ENCODE results near the gene CELF4.
A peak's percentile ranks its signal among the peaks of the same experiment; 100 is the strongest.

CELF4 gene

GRCh38 chr18:37440206-37440605, 125.4 kb downstream of the CELF4 start:
- no peak for DNase-seq (ENCODE audit: low spot score)

- DNase-seq (ENCODE audit: low spot score), result no peak
These were observed 127.0 kb downstream of the CELF4 start for GRCh38 chr18:37438417-37439180.

GRCh38 chr18:37435996-37436395, 129.6 kb downstream of the CELF4 start:
- no peak for DNase-seq (ENCODE audit: low spot score)

GRCh38 chr18:37435150-37435867, 130.3 kb downstream of the CELF4 start:
- DNase-seq (ENCODE audit: low spot score), result no peak

- no peak for DNase-seq (ENCODE audit: low spot score)
These were observed 131.3 kb downstream of the CELF4 start for GRCh38 chr18:37434161-37434860.

GRCh38 chr18:37432436-37433195, 133.0 kb downstream of the CELF4 start:
- DNase-seq (ENCODE audit: low spot score), result no peak

GRCh38 chr18:37430357-37431076, 135.1 kb downstream of the CELF4 start:
- no peak for DNase-seq (ENCODE audit: low spot score)

- no peak for DNase-seq (ENCODE audit: low spot score)
These were observed 135.8 kb downstream of the CELF4 start for GRCh38 chr18:37429791-37430190.

GRCh38 chr18:37428288-37428974, 137.2 kb downstream of the CELF4 start:
- no peak for DNase-seq (ENCODE audit: low spot score)

- no peak for DNase-seq (ENCODE audit: low spot score)
These were observed 139.0 kb downstream of the CELF4 start for GRCh38 chr18:37426586-37426985.

GRCh38 chr18:37425222-37425621, 140.4 kb downstream of the CELF4 start:
- DNase-seq (ENCODE audit: low spot score), result no peak

- DNase-seq (ENCODE audit: low spot score), result no peak
These were observed 141.1 kb downstream of the CELF4 start for GRCh38 chr18:37424507-37424906.

GRCh38 chr18:37422596-37422995, 143.0 kb downstream of the CELF4 start:
- DNase-seq (ENCODE audit: low spot score), result no peak

GRCh38 chr18:37422116-37422515, 143.5 kb downstream of the CELF4 start:
- DNase-seq (ENCODE audit: low spot score), result no peak

- no peak for DNase-seq (ENCODE audit: low spot score)
These were observed 144.1 kb downstream of the CELF4 start for GRCh38 chr18:37421341-37422077.

- DNase-seq (ENCODE audit: low spot score), result no peak
These were observed 145.2 kb downstream of the CELF4 start for GRCh38 chr18:37420315-37420880.

GRCh38 chr18:37419866-37420265, 145.7 kb downstream of the CELF4 start:
- no peak for DNase-seq (ENCODE audit: low spot score)

GRCh38 chr18:37419315-37419714, 146.3 kb downstream of the CELF4 start:
- DNase-seq (ENCODE audit: low spot score), result peak; percentile 35

- DNase-seq (ENCODE audit: low spot score), result no peak
These were observed 150.8 kb downstream of the CELF4 start for GRCh38 chr18:37414816-37415215.

- DNase-seq (ENCODE audit: low spot score), result no peak
These were observed 152.8 kb downstream of the CELF4 start for GRCh38 chr18:37412829-37413228.
